Measurements from ENCODE around the gene ZDHHC9.
"Not testable (repeated sequence)": the region's sequence is repeated elsewhere in the genome, so short reads cannot be mapped to it uniquely, and the experiment has no call there.

Gene ZDHHC9

GRCh38 chrX:129843459-129844306 lies at the start of gene ZDHHC9:
Gene ZDHHC9 (minus strand): TSS chrX:129843886. CDS start chrX:129841945, 1,941 bp downstream.
- peak; percentile 60 for DNase-seq

- DNase-seq = no peak
Measured at GRCh38 chrX:129877401-129877800, 33.7 kb upstream of the ZDHHC9 start.

DNA sequence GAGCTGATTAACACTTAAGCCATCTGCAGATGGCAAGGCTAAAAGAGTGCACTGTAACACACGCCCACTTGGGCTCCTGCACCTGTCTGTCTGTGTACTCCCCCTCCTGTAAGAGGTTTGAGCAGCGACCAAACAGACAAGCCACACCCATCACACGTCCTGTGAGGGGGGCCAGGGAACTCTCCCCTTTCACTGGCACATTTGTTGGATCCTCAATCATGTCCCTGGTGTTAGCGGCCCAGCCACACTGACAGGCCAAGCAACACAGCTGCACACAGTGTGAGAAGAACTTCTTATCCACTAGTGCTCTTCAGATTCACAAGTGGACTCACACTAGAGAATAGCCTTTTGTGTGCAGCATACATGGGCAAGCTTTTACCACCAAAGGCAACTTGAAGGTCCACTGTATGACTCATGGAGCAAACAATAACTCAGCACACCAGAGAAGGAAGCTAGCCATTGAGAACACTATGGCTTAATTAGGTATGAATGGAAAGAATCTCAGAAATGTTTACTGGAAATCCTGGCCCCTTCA lies 33.2 kb upstream of the ZDHHC9 start:
- peak; percentile 97 for DNase-seq

DNA sequence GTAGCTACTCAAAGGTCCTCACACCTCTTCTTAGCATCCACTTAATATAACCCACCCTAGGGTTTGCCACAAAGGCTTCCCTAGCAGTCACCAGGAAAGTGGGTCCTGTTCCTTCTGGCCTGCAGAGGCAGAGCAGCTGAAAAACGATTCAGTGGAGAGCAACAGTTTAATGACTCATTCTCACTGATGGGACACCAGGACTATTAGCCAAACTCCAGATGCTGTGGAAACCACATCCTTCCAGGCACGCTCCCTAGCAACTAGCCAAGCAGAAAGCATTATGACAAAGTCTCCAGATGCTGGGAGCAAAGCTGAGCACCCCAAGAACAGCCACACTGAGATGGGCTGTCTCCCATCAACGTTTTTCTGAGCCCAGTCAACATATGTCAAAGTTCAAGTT lies 32.0 kb upstream of the ZDHHC9 start:
- no peak for DNase-seq

DNA sequence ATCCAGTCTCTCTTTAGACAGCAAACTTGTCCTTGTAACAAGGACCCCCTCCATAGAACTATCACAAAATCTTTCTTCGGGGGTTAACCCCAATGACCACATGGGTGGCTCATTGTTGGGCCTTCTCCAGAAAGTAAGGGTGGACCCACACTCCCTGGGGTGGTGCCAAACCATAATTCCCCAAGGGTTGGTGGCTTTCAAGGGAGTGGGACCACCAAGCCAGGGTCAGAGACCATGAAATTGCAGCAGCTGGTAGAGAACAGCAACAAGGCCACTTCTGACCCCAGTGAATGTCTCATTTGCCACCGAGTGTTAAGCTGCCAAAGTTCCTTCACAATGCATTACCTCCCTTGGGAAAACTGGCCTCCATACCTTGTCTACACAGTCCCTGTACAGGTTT lies 28.8 kb upstream of the ZDHHC9 start:
- DNase-seq = no peak

DNA sequence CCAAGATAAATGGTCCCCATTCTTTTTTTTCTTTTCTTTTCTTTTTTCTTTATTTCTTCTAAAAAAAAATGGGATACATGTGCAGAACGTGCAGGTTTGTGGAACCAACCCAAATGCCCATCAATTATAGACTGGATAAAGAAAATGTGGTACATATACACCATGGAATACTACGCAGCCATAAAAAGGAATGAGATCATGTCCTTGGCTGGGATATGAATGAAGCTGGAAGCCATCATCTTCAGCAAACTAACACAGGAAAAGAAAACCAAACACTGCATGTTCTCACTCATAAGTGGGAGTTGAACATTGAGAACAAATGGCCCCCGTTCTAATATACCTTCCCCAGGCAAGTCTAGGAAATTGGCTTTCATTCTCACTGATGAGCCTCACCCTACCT lies 22.6 kb upstream of the ZDHHC9 start:
- DNase-seq = not testable (repeated sequence)

GRCh38 chrX:129859134-129859533 lies 15.4 kb upstream of the ZDHHC9 start:
- DNase-seq = not testable (repeated sequence)

- DNase-seq = not testable (repeated sequence)
Measured at GRCh38 chrX:129851825-129852224, 8.1 kb upstream of the ZDHHC9 start.

- no peak for DNase-seq
Measured at GRCh38 chrX:129846716-129847115, 3.0 kb upstream of the ZDHHC9 start.

- DNase-seq = no peak
Measured at GRCh38 chrX:129845616-129846190, 2.0 kb upstream of the ZDHHC9 start.

- no peak for DNase-seq
Measured at GRCh38 chrX:129843209-129843458, 552 bp downstream of the ZDHHC9 start.

DNA sequence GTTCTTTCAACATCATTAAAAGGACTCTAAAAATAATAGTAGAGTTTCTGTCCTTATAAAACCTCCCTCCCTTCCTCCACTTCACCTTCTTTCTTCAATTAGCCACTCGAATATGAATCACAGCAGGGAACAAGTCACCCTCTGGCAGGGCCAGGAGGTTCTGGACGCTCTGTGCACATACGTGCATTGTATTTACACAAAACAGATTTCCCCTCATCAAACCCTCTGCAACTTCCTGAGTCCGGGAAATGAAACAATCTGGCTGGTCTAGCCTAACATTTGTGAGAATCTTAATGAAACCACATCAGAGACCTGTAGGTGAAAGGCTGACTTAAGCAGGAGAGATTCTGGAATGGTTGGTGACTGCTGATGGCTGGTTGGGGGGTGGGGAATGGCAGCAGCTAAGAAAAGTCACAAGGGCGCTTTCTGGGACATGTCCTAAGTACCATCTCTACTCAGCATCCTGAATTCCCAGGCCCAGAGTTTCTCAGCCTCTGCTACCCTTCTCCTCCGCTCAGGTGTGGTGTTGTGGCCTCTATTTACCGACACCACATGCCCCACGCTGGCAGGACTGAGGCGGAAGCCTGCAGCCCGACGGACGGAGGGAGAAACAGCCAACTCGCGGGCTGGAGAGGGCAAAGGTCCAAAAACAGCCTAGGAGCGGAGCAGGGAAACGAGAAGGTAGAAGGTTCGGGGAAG lies 1.0 kb downstream of the ZDHHC9 start:
- no peak for DNase-seq

DNA sequence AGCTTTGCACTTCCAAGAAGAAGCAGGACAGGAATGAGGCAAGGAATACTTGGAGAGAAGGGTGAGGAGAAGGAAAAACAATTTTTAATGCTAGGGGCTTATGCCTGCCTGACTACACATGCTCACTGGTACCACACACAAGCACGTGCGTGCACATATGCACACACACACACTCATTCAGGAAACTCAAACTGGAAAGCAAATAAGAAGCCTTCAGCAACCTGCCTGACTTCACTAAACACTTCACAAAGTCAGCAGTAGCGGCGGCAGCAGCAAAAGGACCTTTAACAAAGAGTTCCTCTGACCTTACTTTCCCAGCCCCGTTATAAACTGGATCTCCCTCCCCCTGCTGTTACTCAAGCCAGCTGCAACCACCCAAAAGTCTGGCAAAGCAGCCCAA lies 3.3 kb downstream of the ZDHHC9 start:
- no peak for DNase-seq

DNA sequence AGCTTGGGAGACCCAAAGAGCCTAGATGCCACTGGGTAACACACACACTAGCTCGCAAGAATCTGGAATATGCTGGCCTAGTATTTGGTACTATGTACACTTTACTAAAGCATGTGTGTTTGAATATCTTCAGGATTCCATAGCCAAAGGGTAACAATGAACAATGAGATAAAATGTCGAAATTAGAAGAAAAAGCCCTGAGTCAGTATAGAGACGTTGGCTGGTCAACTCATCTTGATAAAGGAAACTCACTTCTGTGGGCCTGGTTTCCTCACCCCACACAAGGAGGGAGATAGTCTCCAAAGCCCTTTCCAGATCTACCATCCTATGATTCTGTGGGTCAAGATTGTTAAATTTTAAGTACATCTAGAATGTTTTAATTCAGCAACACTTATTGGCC lies 6.9 kb downstream of the ZDHHC9 start:
- no peak for DNase-seq

DNA sequence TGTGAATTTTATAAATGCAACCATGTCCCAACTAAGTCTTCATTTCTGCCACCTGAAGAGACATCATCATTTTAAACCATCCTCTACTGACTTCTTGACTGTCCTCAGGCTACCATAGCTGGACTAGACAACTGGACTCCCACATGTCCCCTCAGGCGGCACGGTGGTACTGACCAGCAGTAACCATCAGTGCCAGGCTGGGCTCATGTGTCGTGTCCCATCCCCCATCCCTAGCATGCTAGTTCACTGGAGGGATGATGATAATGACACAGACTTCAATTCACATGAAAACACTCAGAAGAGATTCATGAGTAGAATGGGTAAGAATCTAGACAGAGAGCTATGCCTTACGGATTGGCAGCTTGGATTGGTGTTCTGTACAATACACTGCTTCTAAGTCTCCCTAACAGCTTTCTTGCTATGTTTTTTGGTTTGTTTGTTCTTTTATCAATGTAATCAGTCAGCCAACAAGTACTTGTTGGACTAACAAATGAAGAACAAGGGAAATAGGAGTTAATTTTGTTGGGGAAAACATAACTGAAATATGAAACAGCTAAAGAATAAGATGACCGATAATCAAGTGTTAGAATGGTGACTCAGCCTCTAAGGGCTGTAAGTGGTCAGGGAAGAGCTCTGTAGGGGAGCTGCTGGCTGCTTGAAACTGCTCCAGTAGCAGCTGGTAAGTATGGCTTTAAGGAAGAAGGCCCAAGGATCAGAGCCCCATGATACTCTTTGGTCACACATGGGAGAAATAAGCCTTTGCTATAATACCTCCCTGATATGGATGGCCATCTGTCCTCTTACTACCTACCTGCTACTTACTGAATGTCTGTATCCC lies 10.3 kb downstream of the ZDHHC9 start:
- DNase-seq = no peak

DNA sequence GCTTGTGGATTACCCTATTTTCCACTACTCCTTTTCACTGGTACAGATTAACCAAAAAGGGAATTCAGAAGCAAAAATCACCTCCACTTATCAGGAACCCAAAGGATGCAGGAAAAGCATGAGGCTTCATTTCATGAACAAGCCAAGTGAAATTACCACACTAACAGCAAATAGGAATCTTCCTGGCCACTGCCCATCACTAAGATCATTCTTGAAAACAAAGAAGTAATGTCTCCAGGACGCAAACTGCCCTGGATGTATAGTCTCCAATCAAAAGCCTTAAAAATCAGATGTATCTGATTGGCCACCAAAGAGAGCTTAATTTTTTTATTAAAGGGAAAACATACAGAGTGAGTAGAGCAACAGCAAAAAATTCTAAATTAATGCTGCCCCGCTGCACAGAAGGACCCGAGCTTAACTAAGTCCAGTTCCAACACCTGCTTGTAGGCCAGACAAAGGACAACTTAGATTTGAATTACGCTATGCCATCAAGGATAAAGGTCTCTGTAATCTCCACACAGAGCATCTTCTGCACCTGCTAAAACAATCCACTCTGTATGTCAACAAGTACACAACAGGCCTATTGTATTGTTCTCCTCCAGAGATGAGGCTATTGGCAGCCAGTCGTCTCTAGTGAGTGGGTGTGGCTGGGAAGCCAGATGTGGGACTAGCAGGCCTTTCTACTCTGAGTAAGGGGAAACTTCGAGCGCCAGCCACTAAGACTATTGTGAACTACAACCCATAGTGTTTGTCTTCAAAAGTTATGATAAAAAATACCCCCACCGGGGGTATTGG lies 12.4 kb downstream of the ZDHHC9 start:
- DNase-seq = peak; percentile 45

DNA sequence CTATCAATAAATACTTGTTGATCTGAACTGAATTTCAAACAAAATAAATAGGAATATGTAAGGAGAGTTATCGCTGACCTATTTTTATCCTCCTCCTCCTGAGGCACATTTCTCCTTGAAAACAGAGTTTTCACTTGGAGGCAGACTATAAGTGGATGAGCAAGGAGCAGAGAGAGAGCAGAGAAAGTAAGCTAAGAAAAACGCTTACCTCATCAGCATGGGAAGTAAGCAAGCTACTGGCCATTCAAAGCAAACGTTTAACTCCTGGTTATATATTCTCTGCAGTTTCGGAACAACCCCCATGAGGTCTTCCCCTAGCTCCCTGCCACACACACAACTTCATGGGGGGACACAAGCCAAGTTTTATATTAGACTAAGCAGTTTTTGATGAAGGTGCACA lies 13.2 kb downstream of the ZDHHC9 start:
- no peak for DNase-seq

DNA sequence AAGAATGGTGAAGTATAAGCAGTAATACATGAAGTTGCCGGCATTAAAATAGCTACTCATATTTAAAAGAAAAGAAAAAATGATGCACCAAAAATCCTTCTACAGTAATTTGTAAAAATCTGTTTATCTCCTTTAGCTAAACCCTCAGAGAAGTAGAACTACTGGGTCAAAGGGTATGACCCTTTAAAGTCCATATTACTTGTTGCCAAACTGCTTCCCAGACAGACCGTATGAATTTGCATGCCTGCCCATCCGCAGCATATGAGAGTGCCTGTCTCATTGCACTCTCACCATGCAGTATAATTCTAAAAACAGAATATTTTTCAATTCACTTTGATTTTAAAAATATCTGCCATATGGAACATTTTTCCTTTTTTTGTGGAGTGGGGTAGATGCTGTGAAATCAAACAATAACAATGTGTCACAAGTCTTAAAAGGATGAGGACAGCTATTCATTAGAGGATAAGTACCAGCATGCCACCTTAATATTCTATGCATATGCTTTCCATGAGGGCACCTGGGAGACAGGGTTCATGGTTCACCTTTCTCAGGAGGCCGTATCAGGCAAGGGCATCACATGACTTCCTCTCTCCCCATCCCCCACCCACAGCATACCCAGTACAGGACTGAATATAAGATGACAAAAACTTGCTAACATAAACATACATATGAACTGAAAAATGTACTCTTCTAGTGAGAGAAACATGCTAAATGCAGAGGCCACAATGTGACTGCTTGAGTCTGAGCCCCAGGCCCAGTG lies 17.8 kb downstream of the ZDHHC9 start:
- DNase-seq = no peak

DNA sequence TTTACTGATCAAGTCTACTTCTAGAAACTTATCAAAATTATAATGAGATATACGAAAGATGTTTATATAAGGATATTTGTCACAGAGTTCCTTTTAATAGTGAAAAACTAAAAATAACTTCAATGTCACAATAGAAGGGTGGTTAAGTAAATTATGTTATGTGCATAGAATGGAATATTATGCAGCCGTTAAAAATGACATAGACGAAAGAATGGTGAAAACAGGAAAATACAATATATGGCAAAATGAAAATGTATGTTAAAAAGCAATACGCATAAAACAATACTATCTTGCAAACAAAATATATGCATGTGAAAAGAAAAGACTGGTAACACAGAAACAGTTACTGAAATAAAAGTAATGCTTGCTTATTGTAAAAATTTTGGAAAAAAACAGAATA lies 19.1 kb downstream of the ZDHHC9 start:
- DNase-seq = no peak

DNA sequence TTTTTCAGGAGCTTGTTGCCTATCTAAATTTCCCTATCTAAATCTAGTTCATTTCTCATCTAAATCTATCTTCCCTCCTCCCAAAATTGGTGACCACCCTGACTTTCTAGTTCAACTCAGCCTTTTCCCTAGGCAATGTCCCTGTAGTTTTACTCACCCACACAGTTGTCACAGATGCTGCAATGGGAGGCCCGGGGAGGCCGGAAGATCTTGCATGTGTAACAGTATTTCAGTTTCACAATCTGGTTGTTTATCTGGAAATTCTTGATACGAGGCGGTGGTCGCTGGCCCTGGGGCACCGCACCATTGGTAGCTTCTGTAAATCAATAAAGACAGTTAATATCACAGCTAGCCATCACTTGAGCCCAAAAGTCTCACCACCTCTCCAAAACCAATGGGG lies 20.2 kb downstream of the ZDHHC9 start:
- DNase-seq = no peak

DNA sequence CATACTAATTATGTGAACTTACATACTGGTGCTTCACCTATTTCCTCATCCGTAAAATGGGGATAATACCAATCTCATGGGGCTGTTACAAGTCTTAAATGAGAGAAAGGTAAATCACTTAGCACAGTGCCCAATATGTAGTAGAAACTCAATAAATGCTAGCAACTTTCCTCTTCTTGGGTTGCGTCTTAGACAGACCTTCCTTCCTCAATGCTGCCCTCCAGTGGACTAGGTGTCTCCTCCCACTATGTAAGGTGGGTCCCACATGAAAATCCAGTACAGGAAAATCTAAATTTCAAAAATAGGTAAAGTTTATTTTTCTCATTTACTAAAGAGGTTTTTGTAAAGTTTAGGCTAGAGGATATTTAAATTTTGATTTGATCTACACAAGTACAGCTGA lies 20.6 kb downstream of the ZDHHC9 start:
- DNase-seq = peak; percentile 9

Measured in NCI-H2029 treated with DMSO at 0.1 percent for 48 hours (cell line).